ENCODE results near the gene BIN2. TPM values are rescaled to one million over a fixed set of nuclear protein-coding genes. Genes with fewer than 3 reads are reported as not detected.
A peak's percentile ranks its signal among the peaks of the same experiment; 100 is the strongest.
"Not testable (repeated sequence)": the region's sequence is repeated elsewhere in the genome, so short reads cannot be mapped to it uniquely, and the experiment has no call there.

BIN2 gene
- total and polyA plus RNA-seq, 2 experiments from 2014 or later: not detected

GRCh38 chr12:51320311-51320694 lies 3.7 kb downstream of the BIN2 start:
- Mint-ChIP-seq H3K4me3 (no peak overlapping the region), H3K36me3 (ENCODE audit: low read depth) (no peaks in the 10 kb centered on the region), H3K9me3 (no peaks in the 10 kb centered on the region; the same call in 2 of the 3 replicates), H3K27me3 (ENCODE audit: insufficient read depth, low read depth, poor library complexity) (no peaks in the 10 kb centered on the region), H3K27ac (no peak overlapping the region; the same call in 1 of the 2 replicates), H3K4me1 (peaks cover 24% of the 10 kb centered on the region)
- ATAC-seq (peak; percentile 41), DNase-seq (ENCODE audit: low spot score) (no peak)
- TF ChIP-seq POLR2AphosphoS5 (IDR thresholded peaks at IDR 0.05; ENCODE audit: low read depth) (no peak), ZNF331 (CRISPR knock-in tag; IDR thresholded peaks at IDR 0.05; ENCODE audit: low read depth) (no peak), NANOG (IDR thresholded peaks at IDR 0.05; ENCODE audit: borderline replicate concordance) (no peak), EZH2phosphoT487 (IDR thresholded peaks at IDR 0.05; ENCODE audit: unreplicated experiment) (no peak)
- Histone ChIP-seq H3K79me2 (replicated peaks; ENCODE audit: insufficient read depth) (no peaks in the 10 kb centered on the region), H3K27me3 (ENCODE audit: insufficient read depth) (no peaks in the 10 kb centered on the region), H3F3A (replicated peaks; ENCODE audit: low read depth) (0 out of 2 replicates have a peak, but pooled peaks cover 4% of the 10 kb centered on the region), H4K20me1 (replicated peaks; ENCODE audit: insufficient read depth) (no peaks in the 10 kb centered on the region), H3K4me1 (ENCODE audit: insufficient read depth) (peaks cover 19% of the 10 kb centered on the region), H3K27ac (ENCODE audit: low read depth) (peak overlapping the region; percentile 33; the same call in 1 of the 2 replicates), H3K36me3 (ENCODE audit: insufficient read depth) (no peaks in the 10 kb centered on the region), H3K9me2 (ENCODE audit: insufficient read depth) (0 out of 2 replicates have a peak, but pooled peaks cover 2% of the 10 kb centered on the region), H2AFZ (no peak overlapping the region), H3K4me3 (no peak overlapping the region), H3K4me2 (no peak overlapping the region)

GRCh38 chr12:51318846-51319599 lies 5.0 kb downstream of the BIN2 start:
- peak overlapping the region; percentile 89 for H2AFZ ChIP-seq
- H3K36me3 Mint-ChIP-seq (ENCODE audit: low read depth): no peaks in the 10 kb centered on the region
- H3K79me2 ChIP-seq (replicated peaks; ENCODE audit: insufficient read depth): no peaks in the 10 kb centered on the region
- no peak overlapping the region; the same call in 2 of the 3 replicates for H3K4me3 Mint-ChIP-seq
- H4K20me1 ChIP-seq (replicated peaks; ENCODE audit: insufficient read depth): no peaks in the 10 kb centered on the region
- 0 out of 2 replicates have a peak, but pooled peaks cover 2% of the 10 kb centered on the region for H3K9me2 ChIP-seq (ENCODE audit: insufficient read depth)
- TF ChIP-seq EZH2 (IDR thresholded peaks at IDR 0.05; ENCODE audit: low read depth, unreplicated experiment) (no peak), ZNF114 (CRISPR knock-in tag; IDR thresholded peaks at IDR 0.05) (no peak), ETS1 (IDR thresholded peaks at IDR 0.05) (no peak), STAT1 (IDR thresholded peaks at IDR 0.05; ENCODE audit: unreplicated experiment) (no peak), JUNB (IDR thresholded peaks at IDR 0.05; ENCODE audit: unreplicated experiment) (no peak), POLR2AphosphoS5 (IDR thresholded peaks at IDR 0.05; ENCODE audit: low read depth) (no peak), ZNF331 (CRISPR knock-in tag; IDR thresholded peaks at IDR 0.05; ENCODE audit: low read depth) (no peak), REST (IDR thresholded peaks at IDR 0.05; ENCODE audit: unreplicated experiment) (no peak), NANOG (IDR thresholded peaks at IDR 0.05; ENCODE audit: borderline replicate concordance) (no peak), CREB1 (CRISPR knock-in tag; IDR thresholded peaks at IDR 0.05; ENCODE audit: low read depth) (no peak), EZH2phosphoT487 (IDR thresholded peaks at IDR 0.05; ENCODE audit: unreplicated experiment) (no peak)
- no peak overlapping the region for H3K27ac Mint-ChIP-seq
- DNase-seq (ENCODE audit: low spot score): no peak
- peaks cover 24% of the 10 kb centered on the region for H3K4me1 Mint-ChIP-seq
- H3K36me3 ChIP-seq (ENCODE audit: insufficient read depth): no peaks in the 10 kb centered on the region
- H3K27me3 Mint-ChIP-seq (ENCODE audit: insufficient read depth, low read depth, poor library complexity): peaks cover 2% of the 10 kb centered on the region
- ATAC-seq: no peak
- no peaks in the 10 kb centered on the region; the same call in 2 of the 3 replicates for H3K9me3 Mint-ChIP-seq
- peak overlapping the region; percentile 58 for H3K4me2 ChIP-seq
- H3K4me1 ChIP-seq (ENCODE audit: insufficient read depth): peaks cover 19% of the 10 kb centered on the region
- H3F3A ChIP-seq (replicated peaks; ENCODE audit: low read depth): 0 out of 2 replicates have a peak, but pooled peaks cover 4% of the 10 kb centered on the region
- H3K27me3 ChIP-seq (ENCODE audit: insufficient read depth): no peaks in the 10 kb centered on the region
- no peak overlapping the region for H3K4me3 ChIP-seq
- 0 out of 2 replicates have a peak overlapping the region, but pooled peaks have one; percentile 60 for H3K27ac ChIP-seq (ENCODE audit: low read depth)

GRCh38 chr12:51318057-51318806 lies 5.7 kb downstream of the BIN2 start:
- Histone ChIP-seq H3K4me1 (ENCODE audit: insufficient read depth) (peaks cover 19% of the 10 kb centered on the region), H2AFZ (peak overlapping the region; percentile 89; the same call in 1 of the 2 replicates)
- not testable (repeated sequence) for H3K27ac Mint-ChIP-seq; ATAC-seq; H3K79me2 ChIP-seq (replicated peaks; ENCODE audit: insufficient read depth); H3K4me3 ChIP-seq; H3K27me3 Mint-ChIP-seq (ENCODE audit: insufficient read depth, low read depth, poor library complexity); H3K36me3 ChIP-seq (ENCODE audit: insufficient read depth); H3K9me2 ChIP-seq (ENCODE audit: insufficient read depth); H3K27me3 ChIP-seq (ENCODE audit: insufficient read depth); H3K27ac ChIP-seq (ENCODE audit: low read depth); H3K36me3 Mint-ChIP-seq (ENCODE audit: low read depth); H3K4me2 ChIP-seq; H3F3A ChIP-seq (replicated peaks; ENCODE audit: low read depth); H3K4me3 Mint-ChIP-seq; DNase-seq (ENCODE audit: low spot score); H4K20me1 ChIP-seq (replicated peaks; ENCODE audit: insufficient read depth); H3K9me3 Mint-ChIP-seq
- peaks cover 24% of the 10 kb centered on the region for H3K4me1 Mint-ChIP-seq

Measured in GM23338 (cell line).